ENCODE results near the gene LIME1. TPM values are rescaled to one million over a fixed set of nuclear protein-coding genes. Genes with fewer than 3 reads are reported as not detected.
A peak's percentile ranks its signal among the peaks of the same experiment; 100 is the strongest.

Gene LIME1
- total RNA-seq, 1 experiment from 2014 or later: 4.5 TPM

GRCh38 chr20:63709149-63709527 lies 27.3 kb upstream of the LIME1 start:
- TF ChIP-seq SMAD3 (CRISPR knock-in tag; IDR thresholded peaks at IDR 0.05; ENCODE audit: borderline replicate concordance) (no peak), AR (CRISPR knock-in tag; IDR thresholded peaks at IDR 0.05) (no peak), ZNF396 (CRISPR knock-in tag; IDR thresholded peaks at IDR 0.05; ENCODE audit: borderline replicate concordance) (no peak), CREB1 (CRISPR knock-in tag; IDR thresholded peaks at IDR 0.05) (no peak), ELF4 (CRISPR knock-in tag; IDR thresholded peaks at IDR 0.05; ENCODE audit: low read depth) (no peak), NR3C1 (CRISPR knock-in tag; conservative IDR thresholded peaks at IDR 0.05; ENCODE audit: low read depth) (no peak)
- peaks cover 10% of the 10 kb centered on the region for H3K4me1 Mint-ChIP-seq
- H3K36me3 Mint-ChIP-seq: peaks cover 57% of the 10 kb centered on the region
- POLR2A ChIA-PET: interaction anchor here (0.5 kb wide), 1 partner anchor 55 kb away, joined by 3 read pairs; no protein-coding TSS in a partner anchor
- no peak overlapping the region for H3K27ac Mint-ChIP-seq
- no peaks in the 10 kb centered on the region for H3K27me3 Mint-ChIP-seq (ENCODE audit: low read depth)
- no peaks in the 10 kb centered on the region for H3K9me3 Mint-ChIP-seq
- CTCF ChIA-PET: interaction anchor here (2.1 to 2.2 kb wide), 2 partner anchors 32 to 57 kb away, joined by 6 to 10 read pairs; no protein-coding TSS in a partner anchor
- H3K4me3 Mint-ChIP-seq: peak overlapping the region; percentile 78
- ATAC-seq (no peak), DNase-seq (ENCODE audit: low spot score) (no peak)

- H3K4me1 Mint-ChIP-seq: peaks cover 10% of the 10 kb centered on the region
Observed at GRCh38 chr20:63711085-63711645, 25.3 kb upstream of the LIME1 start.

GRCh38 chr20:63712191-63712590 lies 24.3 kb upstream of the LIME1 start:
- POLR2A ChIA-PET: no interaction called here
- Mint-ChIP-seq H3K36me3 (peaks cover 60% of the 10 kb centered on the region), H3K4me1 (peaks cover 5% of the 10 kb centered on the region), H3K27me3 (ENCODE audit: low read depth) (no peaks in the 10 kb centered on the region), H3K4me3 (no peak overlapping the region), H3K9me3 (no peaks in the 10 kb centered on the region), H3K27ac (no peak overlapping the region)
- ATAC-seq (no peak), DNase-seq (ENCODE audit: low spot score) (no peak)
- CTCF ChIA-PET: no interaction called here
- TF ChIP-seq NFYB (CRISPR knock-in tag; conservative IDR thresholded peaks at IDR 0.05; ENCODE audit: low read depth): no peak
- TF ChIP-seq CREB1 (CRISPR knock-in tag; IDR thresholded peaks at IDR 0.05): no peak
- no peak for TF ChIP-seq FOXJ3 (CRISPR knock-in tag; IDR thresholded peaks at IDR 0.05; ENCODE audit: borderline replicate concordance)
- no peak for TF ChIP-seq ZNF671 (CRISPR knock-in tag; IDR thresholded peaks at IDR 0.05)
- TF ChIP-seq ZNF281 (CRISPR knock-in tag; IDR thresholded peaks at IDR 0.05): no peak
- TF ChIP-seq ZSCAN18 (CRISPR knock-in tag; IDR thresholded peaks at IDR 0.05): no peak
- TF ChIP-seq FOXP4 (CRISPR knock-in tag; IDR thresholded peaks at IDR 0.05): no peak
- TF ChIP-seq ZBTB21 (CRISPR knock-in tag; IDR thresholded peaks at IDR 0.05; ENCODE audit: borderline replicate concordance): no peak
- no peak for TF ChIP-seq NR3C1 (CRISPR knock-in tag; conservative IDR thresholded peaks at IDR 0.05; ENCODE audit: low read depth)

More at GRCh38 chr20:63711085-63711645, 25.3 kb upstream of the LIME1 start:
- Mint-ChIP-seq H3K9me3 (no peaks in the 10 kb centered on the region), H3K4me3 (no peak overlapping the region; the same call in 1 of the 2 replicates), H3K27me3 (ENCODE audit: low read depth) (no peaks in the 10 kb centered on the region), H3K27ac (no peak overlapping the region), H3K36me3 (peaks cover 57% of the 10 kb centered on the region)
- ATAC-seq: no peak
- DNase-seq (ENCODE audit: low spot score): no peak
- POLR2A ChIA-PET: no interaction called here
- CTCF ChIA-PET: no interaction called here
- no peak for TF ChIP-seq ZNF425 (CRISPR knock-in tag; conservative IDR thresholded peaks at IDR 0.05)
- TF ChIP-seq USF2 (CRISPR knock-in tag; IDR thresholded peaks at IDR 0.05): no peak

Data from WTC11 (cell line).